Measurements from ENCODE around the gene TFCP2.

GRCh38 chr12:51086933-51087332 lies 86.0 kb downstream of the TFCP2 start:
- TF ChIP-seq, protein P1, sequence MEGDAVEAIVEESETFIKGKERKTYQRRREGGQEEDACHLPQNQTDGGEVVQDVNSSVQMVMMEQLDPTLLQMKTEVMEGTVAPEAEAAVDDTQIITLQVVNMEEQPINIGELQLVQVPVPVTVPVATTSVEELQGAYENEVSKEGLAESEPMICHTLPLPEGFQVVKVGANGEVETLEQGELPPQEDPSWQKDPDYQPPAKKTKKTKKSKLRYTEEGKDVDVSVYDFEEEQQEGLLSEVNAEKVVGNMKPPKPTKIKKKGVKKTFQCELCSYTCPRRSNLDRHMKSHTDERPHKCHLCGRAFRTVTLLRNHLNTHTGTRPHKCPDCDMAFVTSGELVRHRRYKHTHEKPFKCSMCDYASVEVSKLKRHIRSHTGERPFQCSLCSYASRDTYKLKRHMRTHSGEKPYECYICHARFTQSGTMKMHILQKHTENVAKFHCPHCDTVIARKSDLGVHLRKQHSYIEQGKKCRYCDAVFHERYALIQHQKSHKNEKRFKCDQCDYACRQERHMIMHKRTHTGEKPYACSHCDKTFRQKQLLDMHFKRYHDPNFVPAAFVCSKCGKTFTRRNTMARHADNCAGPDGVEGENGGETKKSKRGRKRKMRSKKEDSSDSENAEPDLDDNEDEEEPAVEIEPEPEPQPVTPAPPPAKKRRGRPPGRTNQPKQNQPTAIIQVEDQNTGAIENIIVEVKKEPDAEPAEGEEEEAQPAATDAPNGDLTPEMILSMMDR (CRISPR knock-in tag; IDR thresholded peaks at IDR 0.05) = no peak
- TF ChIP-seq MYC (CRISPR knock-in tag; IDR thresholded peaks at IDR 0.05; ENCODE audit: borderline replicate concordance) (no peak), BHLHE40 (IDR thresholded peaks at IDR 0.05; ENCODE audit: low read length) (no peak), ZSCAN29 (CRISPR knock-in tag; conservative IDR thresholded peaks at IDR 0.05) (no peak), POLR2A (IDR thresholded peaks at IDR 0.05; ENCODE audit: insufficient read depth in 1 of 2, low read depth in 2 of 2, low read length in 2 of 2) (no peak), ZNF446 (CRISPR knock-in tag; IDR thresholded peaks at IDR 0.05) (no peak), KMT2A (CRISPR knock-in tag; IDR thresholded peaks at IDR 0.05) (no peak), PBX3 (CRISPR knock-in tag; IDR thresholded peaks at IDR 0.05; ENCODE audit: borderline replicate concordance) (no peak), MYNN (CRISPR knock-in tag; IDR thresholded peaks at IDR 0.05; ENCODE audit: low read depth) (no peak)
- TF ChIP-seq, protein P2, sequence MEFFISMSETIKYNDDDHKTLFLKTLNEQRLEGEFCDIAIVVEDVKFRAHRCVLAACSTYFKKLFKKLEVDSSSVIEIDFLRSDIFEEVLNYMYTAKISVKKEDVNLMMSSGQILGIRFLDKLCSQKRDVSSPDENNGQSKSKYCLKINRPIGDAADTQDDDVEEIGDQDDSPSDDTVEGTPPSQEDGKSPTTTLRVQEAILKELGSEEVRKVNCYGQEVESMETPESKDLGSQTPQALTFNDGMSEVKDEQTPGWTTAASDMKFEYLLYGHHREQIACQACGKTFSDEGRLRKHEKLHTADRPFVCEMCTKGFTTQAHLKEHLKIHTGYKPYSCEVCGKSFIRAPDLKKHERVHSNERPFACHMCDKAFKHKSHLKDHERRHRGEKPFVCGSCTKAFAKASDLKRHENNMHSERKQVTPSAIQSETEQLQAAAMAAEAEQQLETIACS (CRISPR knock-in tag; IDR thresholded peaks at IDR 0.05) = no peak
- TF ChIP-seq, protein P3, sequence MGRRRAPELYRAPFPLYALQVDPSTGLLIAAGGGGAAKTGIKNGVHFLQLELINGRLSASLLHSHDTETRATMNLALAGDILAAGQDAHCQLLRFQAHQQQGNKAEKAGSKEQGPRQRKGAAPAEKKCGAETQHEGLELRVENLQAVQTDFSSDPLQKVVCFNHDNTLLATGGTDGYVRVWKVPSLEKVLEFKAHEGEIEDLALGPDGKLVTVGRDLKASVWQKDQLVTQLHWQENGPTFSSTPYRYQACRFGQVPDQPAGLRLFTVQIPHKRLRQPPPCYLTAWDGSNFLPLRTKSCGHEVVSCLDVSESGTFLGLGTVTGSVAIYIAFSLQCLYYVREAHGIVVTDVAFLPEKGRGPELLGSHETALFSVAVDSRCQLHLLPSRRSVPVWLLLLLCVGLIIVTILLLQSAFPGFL (CRISPR knock-in tag; IDR thresholded peaks at IDR 0.05) = no peak
- TF ChIP-seq, protein P4, sequence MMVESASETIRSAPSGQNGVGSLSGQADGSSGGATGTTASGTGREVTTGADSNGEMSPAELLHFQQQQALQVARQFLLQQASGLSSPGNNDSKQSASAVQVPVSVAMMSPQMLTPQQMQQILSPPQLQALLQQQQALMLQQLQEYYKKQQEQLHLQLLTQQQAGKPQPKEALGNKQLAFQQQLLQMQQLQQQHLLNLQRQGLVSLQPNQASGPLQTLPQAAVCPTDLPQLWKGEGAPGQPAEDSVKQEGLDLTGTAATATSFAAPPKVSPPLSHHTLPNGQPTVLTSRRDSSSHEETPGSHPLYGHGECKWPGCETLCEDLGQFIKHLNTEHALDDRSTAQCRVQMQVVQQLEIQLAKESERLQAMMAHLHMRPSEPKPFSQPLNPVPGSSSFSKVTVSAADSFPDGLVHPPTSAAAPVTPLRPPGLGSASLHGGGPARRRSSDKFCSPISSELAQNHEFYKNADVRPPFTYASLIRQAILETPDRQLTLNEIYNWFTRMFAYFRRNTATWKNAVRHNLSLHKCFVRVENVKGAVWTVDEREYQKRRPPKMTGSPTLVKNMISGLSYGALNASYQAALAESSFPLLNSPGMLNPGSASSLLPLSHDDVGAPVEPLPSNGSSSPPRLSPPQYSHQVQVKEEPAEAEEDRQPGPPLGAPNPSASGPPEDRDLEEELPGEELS (CRISPR knock-in tag; IDR thresholded peaks at IDR 0.05) = no peak

All from HepG2 (cell line).